KOPT-K1 (cell line): ENCODE results near the gene SCGB1D1.
"Not testable (repeated sequence)": the region's sequence is repeated elsewhere in the genome, so short reads cannot be mapped to it uniquely, and the experiment has no call there.

Source experiments
- H3K27ac ChIP-seq: fragments of 200-600 bp; sonication (generic); 2 replicates; pipeline ENCODE4 v1.5.1; 2016; ENCODE audit warnings: antibody characterized with exemption, mild to moderate bottlenecking, low read depth, low read length; ENCODE audit not compliant: poor library complexity, severe bottlenecking
- H3K36me3 ChIP-seq: fragments of 200-600 bp; sonication (generic); 2 replicates; pipeline ENCODE4 v1.5.1; 2017; ENCODE audit warnings: antibody characterized with exemption, mild to moderate bottlenecking, low read length, moderate library complexity; ENCODE audit not compliant: insufficient read depth
- H3K9me3 ChIP-seq: fragments of 200-600 bp; sonication (generic); 2 replicates; pipeline ENCODE4 v1.5.1; 2017; ENCODE audit warnings: antibody characterized with exemption, low read length, mild to moderate bottlenecking; ENCODE audit not compliant: insufficient read depth, poor library complexity, severe bottlenecking

SCGB1D1 gene

DNA sequence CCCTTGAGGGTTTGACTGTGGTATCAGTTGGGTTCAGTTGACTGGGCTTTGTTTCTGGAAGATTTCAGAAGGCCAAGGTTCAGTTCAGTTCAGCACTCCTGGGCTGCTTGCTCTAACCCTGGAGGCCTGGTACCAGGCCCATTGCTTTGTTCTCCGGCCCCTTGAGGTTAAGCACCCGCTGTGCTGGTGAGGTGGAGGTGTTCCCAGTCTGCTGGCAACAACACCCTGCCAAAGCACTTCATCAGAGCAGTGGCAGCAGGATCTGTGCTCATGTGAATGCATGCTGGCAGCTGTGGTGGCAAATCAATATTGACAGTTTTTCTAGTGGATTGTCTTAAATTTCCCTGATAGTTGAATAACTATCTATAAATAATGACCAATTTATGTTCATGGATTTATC, 3.8 kb upstream of the SCGB1D1 start:
- peaks cover 9% of the 10 kb centered on the region for H3K9me3 ChIP-seq
- H3K36me3 ChIP-seq, result no peaks in the 10 kb centered on the region
- no peak overlapping the region for H3K27ac ChIP-seq

- H3K36me3 ChIP-seq, result no peaks in the 10 kb centered on the region
- H3K27ac ChIP-seq, result no peak overlapping the region
- no peaks in the 10 kb centered on the region for H3K9me3 ChIP-seq
Measured at GRCh38 chr11:62193952-62194351, 3.9 kb downstream of the SCGB1D1 start.

- H3K27ac ChIP-seq, H3K36me3 ChIP-seq, H3K9me3 ChIP-seq: not testable (repeated sequence)
Measured at GRCh38 chr11:62195010-62195409, 5.0 kb downstream of the SCGB1D1 start.

DNA sequence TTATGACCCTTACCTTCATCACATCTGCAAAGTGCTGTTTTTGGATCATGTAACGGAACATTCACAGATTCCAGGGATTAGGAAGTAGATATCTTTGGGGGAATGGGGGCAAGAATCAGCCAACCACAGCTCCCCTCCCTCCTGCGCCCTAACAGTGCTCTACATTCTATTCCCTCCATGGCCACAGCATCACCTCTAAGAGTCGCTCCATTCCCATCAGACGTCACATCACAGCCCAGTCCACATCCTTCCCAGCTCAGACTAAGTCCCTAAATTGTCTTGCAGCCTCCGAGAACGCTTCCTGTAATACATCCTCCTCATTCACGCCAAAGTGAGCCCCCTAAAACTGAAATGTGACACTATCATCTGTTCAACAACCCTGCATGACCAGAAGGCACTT, 5.9 kb downstream of the SCGB1D1 start:
- Histone ChIP-seq H3K27ac (no peak overlapping the region), H3K9me3 (no peaks in the 10 kb centered on the region), H3K36me3 (no peaks in the 10 kb centered on the region)

GRCh38 chr11:62197400-62197799, 7.4 kb downstream of the SCGB1D1 start:
- H3K27ac ChIP-seq, H3K9me3 ChIP-seq, H3K36me3 ChIP-seq: not testable (repeated sequence)

GRCh38 chr11:62201376-62201775, 11.4 kb downstream of the SCGB1D1 start:
- no peaks in the 10 kb centered on the region for H3K9me3 ChIP-seq
- H3K36me3 ChIP-seq, result no peaks in the 10 kb centered on the region
- no peak overlapping the region for H3K27ac ChIP-seq

GRCh38 chr11:62202910-62203309, 12.9 kb downstream of the SCGB1D1 start:
- H3K27ac ChIP-seq, result no peak overlapping the region
- no peaks in the 10 kb centered on the region for H3K36me3 ChIP-seq
- no peaks in the 10 kb centered on the region for H3K9me3 ChIP-seq

- Histone ChIP-seq H3K9me3 (no peaks in the 10 kb centered on the region), H3K27ac (no peak overlapping the region), H3K36me3 (no peaks in the 10 kb centered on the region)
Measured at GRCh38 chr11:62204430-62204829, 14.4 kb downstream of the SCGB1D1 start.

DNA sequence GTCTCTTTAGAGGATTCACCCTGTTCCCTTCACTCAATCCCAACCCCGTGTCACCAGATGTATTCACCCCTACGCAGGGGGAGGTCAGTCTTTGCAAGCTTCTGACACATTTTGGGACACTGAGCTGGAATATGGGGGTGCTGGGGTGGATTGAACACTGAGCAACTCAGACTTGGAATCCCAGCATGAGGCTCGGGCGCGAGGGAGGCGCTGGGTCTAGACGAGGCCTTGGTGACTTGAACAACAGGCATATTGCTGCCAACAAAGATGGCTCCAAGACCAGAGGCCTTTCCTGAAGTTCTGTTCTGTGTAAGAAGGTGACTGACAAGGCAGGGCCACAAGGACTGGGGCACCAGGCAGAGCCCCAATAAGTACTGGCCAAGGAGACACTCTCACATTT, 15.4 kb downstream of the SCGB1D1 start:
- Histone ChIP-seq H3K9me3 (no peaks in the 10 kb centered on the region), H3K36me3 (no peaks in the 10 kb centered on the region), H3K27ac (no peak overlapping the region)

- H3K36me3 ChIP-seq, H3K9me3 ChIP-seq, H3K27ac ChIP-seq: not testable (repeated sequence)
Measured at GRCh38 chr11:62206276-62207066, 16.5 kb downstream of the SCGB1D1 start.

DNA sequence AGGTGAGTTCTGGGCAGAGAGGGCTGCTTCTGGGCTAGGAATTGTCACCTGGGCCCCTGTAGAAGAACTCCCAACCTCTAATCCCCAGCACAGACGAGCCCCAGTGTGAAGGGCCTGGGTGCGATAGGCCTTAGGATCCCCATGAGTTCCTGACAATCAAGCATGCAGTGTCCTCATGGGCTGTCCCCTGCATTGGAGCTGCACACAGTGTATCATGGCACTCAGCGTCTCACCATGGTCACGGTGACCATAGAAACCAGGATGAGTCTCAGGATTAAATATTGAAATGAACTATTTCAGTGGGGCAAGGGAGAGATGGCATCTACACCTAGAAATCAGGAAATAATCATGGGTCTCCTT, 18.7 kb downstream of the SCGB1D1 start:
- no peaks in the 10 kb centered on the region for H3K36me3 ChIP-seq
- no peaks in the 10 kb centered on the region for H3K9me3 ChIP-seq
- H3K27ac ChIP-seq, result no peak overlapping the region

DNA sequence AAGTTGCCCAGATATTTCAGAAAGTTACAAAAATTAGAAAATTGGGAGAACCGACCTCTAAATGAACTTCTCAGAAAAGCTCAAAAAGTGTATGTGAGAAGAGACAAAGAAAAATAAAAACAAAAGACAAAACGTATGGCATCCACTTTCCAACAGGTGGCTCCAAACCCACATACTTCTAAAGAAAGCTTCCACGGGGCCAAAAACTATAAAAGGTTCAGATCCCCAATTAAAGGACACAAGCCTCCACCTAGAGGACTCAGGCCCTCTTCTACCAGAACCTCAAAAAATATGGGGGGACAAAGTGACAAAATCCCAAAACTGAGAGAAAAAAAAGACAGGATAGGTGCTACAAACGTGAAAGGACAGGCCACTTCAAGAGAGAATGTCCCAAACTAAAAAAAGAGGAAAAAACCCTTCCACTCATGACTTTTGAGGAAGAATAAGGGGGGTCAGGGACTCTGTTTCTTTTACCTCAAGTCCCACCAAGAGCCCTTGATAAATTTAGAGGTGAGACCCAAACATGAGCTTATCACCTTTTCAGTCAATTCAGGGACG, 27.3 kb downstream of the SCGB1D1 start:
- Histone ChIP-seq H3K9me3 (peaks cover 5% of the 10 kb centered on the region), H3K36me3 (no peaks in the 10 kb centered on the region), H3K27ac (no peak overlapping the region)

- Histone ChIP-seq H3K36me3 (no peaks in the 10 kb centered on the region), H3K9me3 (peaks cover 32% of the 10 kb centered on the region), H3K27ac (no peak overlapping the region)
Measured at GRCh38 chr11:62221498-62221897, 31.5 kb downstream of the SCGB1D1 start.

- peaks cover 32% of the 10 kb centered on the region for H3K9me3 ChIP-seq
- no peak overlapping the region for H3K27ac ChIP-seq
- no peaks in the 10 kb centered on the region for H3K36me3 ChIP-seq
Measured at GRCh38 chr11:62223095-62223494, 33.1 kb downstream of the SCGB1D1 start.

DNA sequence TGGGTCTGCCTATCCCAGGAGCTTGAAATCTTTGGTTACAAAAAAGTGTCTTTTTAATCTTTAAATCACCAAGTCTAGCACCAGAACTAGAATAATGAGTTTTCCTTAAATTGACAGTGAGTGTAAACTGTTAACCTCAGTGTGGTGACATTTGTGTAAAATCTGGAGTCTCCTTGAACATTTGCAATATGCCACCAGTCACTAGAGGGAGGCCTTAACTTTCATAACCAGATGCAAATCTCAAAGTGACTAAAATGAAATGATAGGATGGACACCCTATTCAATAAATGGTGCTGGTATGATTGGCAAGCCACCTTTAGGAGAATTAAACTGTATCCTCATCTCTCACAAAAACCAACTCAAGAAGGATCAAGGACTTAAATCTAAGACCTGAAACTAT, 43.7 kb downstream of the SCGB1D1 start:
- Histone ChIP-seq H3K36me3 (no peaks in the 10 kb centered on the region), H3K9me3 (no peaks in the 10 kb centered on the region), H3K27ac (no peak overlapping the region)

DNA sequence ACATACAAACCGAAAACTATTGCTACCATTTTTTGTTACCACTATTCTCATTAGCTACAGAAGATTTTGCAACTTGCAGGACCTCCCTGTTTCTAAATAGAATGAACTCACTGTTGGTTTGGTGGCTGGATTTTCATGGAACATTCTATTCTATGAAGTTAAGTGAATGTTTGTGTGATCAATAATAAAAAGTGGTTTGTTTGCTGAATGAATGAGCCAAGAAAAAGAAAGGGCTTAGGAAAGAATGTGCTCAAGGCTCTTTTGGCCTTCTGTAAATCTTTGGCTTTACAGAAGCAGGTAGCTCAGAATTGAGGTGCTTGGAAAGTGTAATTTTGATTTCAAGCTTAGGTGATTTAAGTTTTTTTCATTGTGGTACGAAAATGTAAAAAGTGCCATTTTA, 46.2 kb downstream of the SCGB1D1 start:
- Histone ChIP-seq H3K9me3 (no peaks in the 10 kb centered on the region), H3K36me3 (no peaks in the 10 kb centered on the region), H3K27ac (no peak overlapping the region)
